Daoy (cell line): Measurements from ENCODE around the gene CEP85L. TPM values are rescaled to one million over a fixed set of nuclear protein-coding genes. Genes with fewer than 3 reads are reported as not detected.
A peak's percentile ranks its signal among the peaks of the same experiment; 100 is the strongest.

ENCODE experiments used
- DNase-seq: peaks from one replicate; pipeline ENCODE4 v3.0.0-alpha.2; 2015; ENCODE audit warnings: low read depth
- total RNA-seq: library from RNA; depleted of rRNA; stranded (reverse); fragments of >200 nt; shearing (Covaris generic); gene quantifications from 2 replicates; pipeline ENCODE4 v1.2.3, GENCODE V29; 2014

The CEP85L gene
- total RNA-seq, 1 experiment from 2014 or later, result 7.0 TPM

GRCh38 chr6:118579786-118580185, 71.6 kb downstream of the CEP85L start:
- DNase-seq, result no peak

- DNase-seq, result no peak
Observed at GRCh38 chr6:118578617-118579016, 72.8 kb downstream of the CEP85L start.

- DNase-seq, result no peak
Observed at GRCh38 chr6:118577972-118578371, 73.4 kb downstream of the CEP85L start.

- DNase-seq, result no peak
Observed at GRCh38 chr6:118574051-118574865, 77.1 kb downstream of the CEP85L start.

GRCh38 chr6:118571121-118571520, 80.3 kb downstream of the CEP85L start:
- DNase-seq, result no peak

GRCh38 chr6:118569498-118569897, 81.9 kb downstream of the CEP85L start:
- no peak for DNase-seq

- DNase-seq, result no peak
Observed at GRCh38 chr6:118567974-118568373, 83.4 kb downstream of the CEP85L start.

GRCh38 chr6:118565311-118565960, 86.0 kb downstream of the CEP85L start:
- DNase-seq, result peak; percentile 15

GRCh38 chr6:118562959-118563358, 88.4 kb downstream of the CEP85L start:
- no peak for DNase-seq

GRCh38 chr6:118562248-118562647, 89.1 kb downstream of the CEP85L start:
- DNase-seq, result no peak

- no peak for DNase-seq
Observed at GRCh38 chr6:118559659-118560058, 91.7 kb downstream of the CEP85L start.

- no peak for DNase-seq
Observed at GRCh38 chr6:118558464-118559217, 92.8 kb downstream of the CEP85L start.

- DNase-seq, result no peak
Observed at GRCh38 chr6:118554698-118555097, 96.7 kb downstream of the CEP85L start.

- no peak for DNase-seq
Observed at GRCh38 chr6:118553132-118553531, 98.3 kb downstream of the CEP85L start.

GRCh38 chr6:118551063-118552053, 100.0 kb downstream of the CEP85L start:
- DNase-seq, result peak; percentile 18

GRCh38 chr6:118548613-118549012, 102.8 kb downstream of the CEP85L start:
- DNase-seq, result no peak

- DNase-seq, result no peak
Observed at GRCh38 chr6:118548136-118548535, 103.3 kb downstream of the CEP85L start, which contains the start of gene PLN. Gene PLN (plus strand): TSS chr6:118548296. CDS start chr6:118558922, 10,626 bp downstream.

- DNase-seq, result no peak
Observed at GRCh38 chr6:118546880-118547218, 104.5 kb downstream of the CEP85L start.

- no peak for DNase-seq
Observed at GRCh38 chr6:118546164-118546879, 105.1 kb downstream of the CEP85L start.

- DNase-seq, result no peak
Observed at GRCh38 chr6:118544105-118544504, 107.3 kb downstream of the CEP85L start.
